NCI-H82 (cell line): Measurements from ENCODE around the gene PLSCR3.
A peak's percentile ranks its signal among the peaks of the same experiment; 100 is the strongest.

Source experiments
- DNase-seq: peaks from one replicate; lab custom pipeline; 2025; lab: John Stamatoyannopoulos, UW

Gene PLSCR3

GRCh38 chr17:7426203-7426863 lies 32.0 kb upstream of the PLSCR3 start:
- no peak for DNase-seq

- no peak for DNase-seq
Measured at GRCh38 chr17:7425756-7426155, 31.4 kb upstream of the PLSCR3 start.

GRCh38 chr17:7425316-7425715 lies 31.0 kb upstream of the PLSCR3 start, which contains the start of gene SPEM2:
Gene SPEM2, plus strand, starts transcription at chr17:7425616. Its CDS starts 73 bp downstream, at chr17:7425689.
- DNase-seq: no peak

GRCh38 chr17:7423679-7424078 lies 29.4 kb upstream of the PLSCR3 start:
- no peak for DNase-seq

DNA sequence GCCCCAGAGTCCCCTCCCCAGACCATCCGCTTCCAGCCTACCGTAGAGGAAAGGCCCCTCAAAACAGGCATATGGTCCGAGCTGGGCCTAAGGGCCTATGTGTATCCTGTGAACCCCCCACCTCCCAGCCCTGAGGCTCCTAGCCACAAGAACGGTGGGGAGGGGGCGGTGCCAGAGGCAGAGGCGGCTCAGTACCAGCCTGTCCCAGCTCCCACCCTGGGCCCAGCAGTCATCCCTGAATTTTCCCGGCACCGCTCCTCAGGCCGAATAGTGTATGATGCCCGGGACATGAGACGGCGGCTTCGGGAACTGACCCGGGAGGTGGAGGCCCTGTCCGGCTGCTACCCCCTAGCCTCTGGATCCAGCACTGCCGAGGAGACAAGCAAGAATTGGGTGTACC lies 26.9 kb upstream of the PLSCR3 start:
- DNase-seq: no peak

DNA sequence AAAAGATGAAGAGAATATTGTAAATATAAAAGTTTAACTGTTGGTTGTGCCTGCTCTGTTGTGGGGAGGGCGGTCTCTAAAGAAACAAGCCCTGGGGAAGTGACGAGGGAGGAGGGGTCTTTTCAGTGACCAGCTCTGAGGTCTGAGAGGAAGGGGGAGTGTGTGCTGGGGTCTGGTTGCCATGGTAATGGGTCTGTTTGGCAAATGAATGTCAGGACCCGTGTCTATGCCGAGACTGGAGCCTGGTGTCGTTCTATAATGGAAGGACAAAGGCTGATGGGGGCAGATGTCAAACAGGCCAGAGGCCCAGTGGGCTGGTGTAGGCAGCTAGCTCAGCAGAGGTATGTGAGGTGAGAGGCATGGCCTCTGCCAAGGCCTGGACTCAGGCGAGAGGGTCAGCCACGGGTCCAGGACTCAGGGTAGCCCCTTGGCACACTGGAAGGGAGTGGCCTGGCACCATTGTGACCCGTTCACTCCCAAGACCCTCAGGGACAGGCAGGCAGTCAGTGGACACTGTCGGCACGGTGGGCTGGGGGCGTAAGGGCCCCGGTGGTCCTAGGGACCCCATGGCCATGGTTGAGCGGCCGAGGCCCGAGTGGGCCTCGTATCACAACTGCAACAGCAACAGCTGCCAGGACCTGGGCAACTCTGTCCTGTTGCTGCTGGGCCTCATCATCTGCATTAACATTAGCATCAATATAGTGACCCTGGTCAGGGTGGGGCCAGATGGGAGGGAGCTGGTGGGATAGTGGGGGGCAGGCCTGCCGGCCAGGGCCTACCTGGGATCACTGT lies 25.7 kb upstream of the PLSCR3 start, which contains the start of gene SPEM1:
Gene SPEM1, plus strand, starts transcription at position 506 of the 792 bp plus-strand sequence. Its CDS starts 61 bp downstream, at position 567.
- DNase-seq: no peak

DNA sequence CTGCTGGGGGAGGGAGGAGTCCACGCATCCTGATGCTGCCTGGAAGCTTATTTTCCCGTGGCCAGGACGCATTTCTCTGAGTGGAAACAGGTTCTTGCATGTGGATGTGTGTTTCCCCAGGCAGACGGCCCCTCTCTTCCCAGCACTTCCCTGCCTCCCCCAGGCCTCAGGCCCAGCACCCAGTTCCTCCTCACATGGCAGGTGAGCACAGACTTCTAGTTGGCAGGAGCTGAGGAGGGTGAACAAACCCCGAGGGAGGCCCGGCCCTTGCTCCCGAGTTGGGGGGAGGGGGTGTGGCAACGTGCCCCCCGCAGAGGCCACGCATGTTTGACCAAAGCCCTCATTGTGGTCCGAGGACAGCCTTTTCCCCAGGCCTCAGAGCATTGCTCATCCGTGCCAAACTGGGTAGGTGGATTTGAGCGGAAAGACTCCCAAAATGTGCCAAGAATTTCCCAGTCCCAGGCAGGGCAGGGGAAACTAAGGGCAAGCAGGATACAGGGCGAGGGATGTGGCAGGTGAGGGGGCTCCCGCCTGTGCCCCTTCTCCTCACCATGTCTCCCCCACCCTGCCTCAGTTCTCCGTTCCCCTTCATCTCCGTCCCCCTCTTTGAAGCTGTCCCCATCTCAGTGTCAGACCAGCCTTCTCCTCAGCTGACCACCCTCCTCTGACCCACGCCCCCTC lies 24.3 kb upstream of the PLSCR3 start:
- no peak for DNase-seq

GRCh38 chr17:7417056-7417655 lies 22.8 kb upstream of the PLSCR3 start:
- no peak for DNase-seq

DNA sequence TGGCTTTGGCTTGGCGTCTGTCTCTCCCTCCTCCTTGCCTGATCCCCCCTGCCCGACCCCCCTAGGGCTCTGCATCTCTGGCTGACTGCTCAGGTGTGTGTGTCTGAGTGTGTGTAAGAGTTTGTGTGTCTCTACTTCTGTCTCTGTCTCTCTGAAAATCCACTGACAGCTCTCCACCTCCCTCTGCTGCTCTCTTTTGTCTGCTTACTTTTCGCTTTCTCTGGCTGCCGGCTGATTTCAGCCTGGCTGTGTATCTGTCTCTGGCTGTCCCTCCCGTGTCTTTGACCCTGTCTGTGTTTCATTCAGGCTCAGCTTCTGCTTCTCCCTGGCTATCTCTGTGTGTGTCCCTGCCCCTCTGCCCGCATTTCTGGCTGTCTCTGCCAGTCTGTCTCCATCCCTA lies 22.0 kb upstream of the PLSCR3 start:
- no peak for DNase-seq

DNA sequence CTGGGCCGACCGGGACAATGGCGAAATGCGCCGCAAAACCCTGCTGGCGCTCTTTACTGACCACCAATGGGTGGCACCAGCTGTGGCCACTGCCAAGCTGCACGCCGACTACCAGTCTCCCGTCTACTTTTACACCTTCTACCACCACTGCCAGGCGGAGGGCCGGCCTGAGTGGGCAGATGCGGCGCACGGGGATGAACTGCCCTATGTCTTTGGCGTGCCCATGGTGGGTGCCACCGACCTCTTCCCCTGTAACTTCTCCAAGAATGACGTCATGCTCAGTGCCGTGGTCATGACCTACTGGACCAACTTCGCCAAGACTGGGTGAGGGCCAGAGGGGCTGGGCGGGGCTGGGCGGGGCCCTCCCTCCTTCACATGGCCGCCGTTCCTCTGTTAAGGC lies 21.5 kb upstream of the PLSCR3 start:
- DNase-seq: no peak

GRCh38 chr17:7414837-7415236 lies 20.5 kb upstream of the PLSCR3 start:
- DNase-seq: no peak

- no peak for DNase-seq
Measured at GRCh38 chr17:7413346-7413985, 19.1 kb upstream of the PLSCR3 start.

DNA sequence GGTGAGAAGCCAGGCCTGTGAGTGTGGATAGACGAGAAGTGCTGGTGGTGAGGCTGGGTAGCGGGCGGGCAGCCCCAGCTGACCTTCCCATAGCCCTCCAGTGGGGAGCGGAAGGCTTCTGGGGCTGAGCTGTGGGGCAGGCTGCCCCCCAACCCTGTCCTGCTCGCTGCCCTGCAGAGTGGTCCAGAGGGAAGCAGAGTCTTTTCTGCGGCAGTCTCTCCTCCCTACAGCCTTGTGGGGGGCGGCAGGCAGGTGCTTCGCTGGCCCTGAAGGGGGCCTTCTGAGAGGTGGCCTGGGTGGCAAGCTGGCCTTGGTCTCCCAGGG lies 17.1 kb upstream of the PLSCR3 start:
- DNase-seq: no peak

DNA sequence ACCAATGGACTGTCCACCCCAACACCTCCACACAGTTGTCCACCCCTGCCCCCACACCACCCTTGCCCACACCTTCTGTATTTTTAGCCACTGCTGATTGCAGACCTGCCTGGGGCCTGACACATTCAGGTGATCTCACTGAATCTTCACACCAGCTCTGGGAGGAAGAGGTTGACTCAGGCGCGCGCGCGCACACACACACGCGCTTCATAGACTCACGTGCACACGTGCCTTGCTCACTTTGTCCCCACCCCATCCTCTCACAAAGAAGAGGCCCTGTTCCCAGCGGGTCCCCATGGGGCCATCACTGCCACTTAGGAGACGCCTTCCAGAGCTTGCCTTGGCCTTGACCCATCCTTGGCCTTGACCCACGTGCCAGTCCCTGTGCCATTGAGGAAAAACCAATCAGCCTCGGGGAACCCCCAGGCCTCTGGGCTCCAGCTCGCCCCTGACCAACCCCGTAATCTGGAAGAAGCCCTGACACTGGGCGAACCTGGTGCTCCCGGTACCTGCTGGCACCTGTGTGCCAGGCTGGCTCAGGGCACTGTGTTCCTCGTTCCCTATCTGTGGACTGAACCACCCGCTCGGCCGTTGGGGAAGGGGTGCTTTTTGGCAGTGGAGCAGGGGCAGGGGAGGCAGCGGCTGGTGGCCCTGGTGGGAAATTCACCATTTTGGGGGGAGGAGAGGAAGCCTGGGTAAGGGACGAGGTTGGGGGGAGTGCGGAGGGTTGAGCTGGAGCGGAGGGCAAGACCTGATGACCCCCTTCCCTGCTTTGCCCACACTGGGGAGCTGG lies 16.5 kb upstream of the PLSCR3 start:
- DNase-seq: no peak

- DNase-seq: no peak
Measured at GRCh38 chr17:7409716-7410115, 15.4 kb upstream of the PLSCR3 start.

DNA sequence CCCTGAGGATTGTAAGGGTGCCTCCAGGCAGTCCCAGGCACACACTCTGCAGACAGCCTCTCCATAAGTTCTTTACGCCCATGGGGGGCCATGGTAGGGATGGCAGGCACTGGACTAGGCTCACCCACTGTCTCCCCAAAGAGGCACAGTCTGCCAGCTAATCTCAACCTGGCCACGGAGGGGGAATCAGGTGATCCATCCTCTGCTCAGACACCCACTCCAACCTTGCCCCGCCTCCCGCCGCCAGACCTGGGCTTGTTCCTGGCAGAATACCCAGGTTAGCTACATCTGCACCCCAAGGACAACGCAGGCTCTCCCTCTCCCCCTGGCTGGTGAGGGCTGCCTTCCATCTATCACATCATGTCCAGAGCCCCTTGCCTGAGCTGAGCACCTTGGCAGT lies 14.5 kb upstream of the PLSCR3 start:
- DNase-seq: no peak

- DNase-seq: no peak
Measured at GRCh38 chr17:7408252-7408727, 14.0 kb upstream of the PLSCR3 start.

GRCh38 chr17:7407485-7408251 lies 13.3 kb upstream of the PLSCR3 start, which contains the start of gene NLGN2:
Gene NLGN2, plus strand, starts transcription at chr17:7407845. Its CDS starts 411 bp downstream, at chr17:7408256.
- DNase-seq: no peak

GRCh38 chr17:7407082-7407481 lies 12.8 kb upstream of the PLSCR3 start:
- DNase-seq: no peak

DNA sequence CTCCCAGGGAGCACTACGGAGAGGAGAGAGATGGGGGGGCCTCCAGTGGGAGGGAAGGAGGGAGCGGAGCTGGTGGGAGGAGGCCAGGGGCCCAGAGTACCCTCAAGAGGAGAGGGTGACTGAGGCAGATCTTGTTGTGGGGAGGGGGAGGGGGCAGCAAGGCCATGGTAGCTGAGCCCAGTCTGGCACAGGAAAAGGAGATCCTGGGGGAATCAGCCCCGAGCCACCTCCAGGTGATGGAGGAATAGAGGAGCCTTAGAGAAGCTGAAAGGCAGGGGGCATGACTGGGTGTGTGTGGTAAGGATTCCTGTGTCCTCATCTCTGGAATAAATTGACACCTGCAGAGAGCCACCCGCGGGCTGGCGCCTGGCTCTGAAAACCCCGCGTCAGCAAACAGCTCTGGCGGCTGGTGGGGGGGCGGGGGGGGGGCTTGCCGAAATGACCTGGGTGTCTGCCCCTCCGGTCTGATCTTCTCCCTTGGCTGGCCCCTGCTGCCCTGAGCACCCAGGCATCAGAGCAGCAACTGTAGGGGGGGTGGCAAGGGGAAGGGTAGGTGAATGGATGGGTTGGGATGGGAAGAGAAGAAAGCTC lies 12.0 kb upstream of the PLSCR3 start:
- peak; percentile 43 for DNase-seq
